BJ (cell line): Measurements from ENCODE around the gene LRP3. TPM values are rescaled to one million over a fixed set of nuclear protein-coding genes. Genes with fewer than 3 reads are reported as not detected.
"Not testable (repeated sequence)": the region's sequence is repeated elsewhere in the genome, so short reads cannot be mapped to it uniquely, and the experiment has no call there.

Source experiments
- CTCF ChIA-PET: fragments of 350-600 bp; formaldehyde crosslinking; extraction: SDS; loops from one replicate; lab custom pipeline; 2021; ENCODE audit warnings: antibody characterized with exemption, inconsistent platforms; lab: Yijun Ruan, JAX
- POLR2A ChIA-PET: fragments of 300-600 bp; sonication (Branson Sonifier 250); formaldehyde crosslinking; extraction: SDS; loops from one replicate; lab custom pipeline; 2021; ENCODE audit warnings: antibody characterized with exemption; lab: Charles Lee
- DNase-seq: peaks from one replicate; pipeline ENCODE4 v3.0.0-alpha.2; 2011; ENCODE audit warnings: low read depth
- H3K27me3 ChIP-seq: 2 replicates; pipeline ENCODE4 v1.6.0; 2011; ENCODE audit warnings: low read length; ENCODE audit not compliant: control insufficient read depth, insufficient read depth
- H3K36me3 ChIP-seq: 2 replicates; pipeline ENCODE4 v1.5.1; 2011; ENCODE audit warnings: low read length; ENCODE audit not compliant: control insufficient read depth, insufficient read depth
- H3K4me3 ChIP-seq: 2 replicates; pipeline ENCODE4 v1.5.1; 2011; ENCODE audit warnings: low read depth, mild to moderate bottlenecking, control low read depth, low read length
- CTCF ChIP-seq: IDR thresholded peaks from 2 replicates; pipeline ENCODE4 v1.5.1; 2011; ENCODE audit warnings: low read depth, mild to moderate bottlenecking, control low read depth, inconsistent platforms, low read length, moderate library complexity; ENCODE audit not compliant: insufficient read depth
- polyA minus RNA-seq: library from RNA; depleted of rRNA, polyadenylated mRNA; stranded (reverse); fragments of >200 nt; gene quantifications from 2 replicates; pipeline ENCODE4 v1.2.3, GENCODE V29; 2011; rRNA and poly(A)+ RNA removed
- polyA plus RNA-seq: library from polyadenylated mRNA; depleted of rRNA; stranded (reverse); fragments of >200 nt; gene quantifications from 2 replicates; pipeline ENCODE4 v1.2.3, GENCODE V29; 2011; rRNA removed

The LRP3 gene
- polyA plus RNA-seq: 11.5 and 16.1 TPM in 2 replicates
- 6.9 and 9.5 TPM in 2 replicates for polyA minus RNA-seq

GRCh38 chr19:33193865-33194362 lies at the start of gene LRP3:
LRP3 (plus strand) TSS chr19:33194330; CDS start chr19:33194786, 456 bp downstream.
- DNase-seq: no peak
- ChIA-PET POLR2A (no interaction called here), CTCF (interaction anchor here (1.1 to 5.2 kb wide), 4 partner anchors 9 to 49 kb away, joined by 3 to 17 read pairs (median 4); no protein-coding TSS in a partner anchor)
- peaks cover 5% of the 10 kb centered on the region for H3K27me3 ChIP-seq
- H3K4me3 ChIP-seq: peak within 1 kb of the TSS; percentile 53
- no peak for TF ChIP-seq CTCF
- peaks cover 5% of the 10 kb centered on the region; the same call in 1 of the 2 replicates for H3K36me3 ChIP-seq

- Histone ChIP-seq H3K36me3 (no peaks in the 10 kb centered on the region), H3K27me3 (no peaks in the 10 kb centered on the region), H3K4me3 (no peak overlapping the region)
- ChIA-PET CTCF (interaction anchor here (2.5 to 4.6 kb wide), 2 partner anchors 31 to 39 kb away, joined by 23 to 84 read pairs; no protein-coding TSS in a partner anchor), POLR2A (no interaction called here)
- DNase-seq: no peak
- TF ChIP-seq CTCF: no peak
These were observed 47.9 kb upstream of the LRP3 start for GRCh38 chr19:33146209-33146608.

GRCh38 chr19:33147538-33147937 lies 46.6 kb upstream of the LRP3 start:
- ChIA-PET POLR2A (no interaction called here), CTCF (interaction anchor here (0.6 to 4.6 kb wide), 3 partner anchors 8 to 155 kb away, joined by 3 to 84 read pairs (median 3); no protein-coding TSS in a partner anchor)
- H3K36me3 ChIP-seq: no peaks in the 10 kb centered on the region
- DNase-seq: no peak
- H3K27me3 ChIP-seq: no peaks in the 10 kb centered on the region
- H3K4me3 ChIP-seq: no peak overlapping the region
- no peak for TF ChIP-seq CTCF

- POLR2A ChIA-PET: no interaction called here
- no peak for TF ChIP-seq CTCF
- DNase-seq: no peak
- H3K4me3 ChIP-seq: no peak overlapping the region
- H3K27me3 ChIP-seq: no peaks in the 10 kb centered on the region; the same call in 1 of the 2 replicates
- CTCF ChIA-PET: interaction anchor here (0.6 to 4.3 kb wide), 4 partner anchors 8 to 33 kb away, joined by 3 to 13 read pairs (median 7); no protein-coding TSS in a partner anchor
- no peaks in the 10 kb centered on the region for H3K36me3 ChIP-seq
These were observed 43.1 kb upstream of the LRP3 start for GRCh38 chr19:33150852-33151518.

GRCh38 chr19:33152176-33152575 lies 42.0 kb upstream of the LRP3 start:
- Histone ChIP-seq H3K36me3 (no peaks in the 10 kb centered on the region), H3K27me3 (no peaks in the 10 kb centered on the region; the same call in 1 of the 2 replicates), H3K4me3 (no peak overlapping the region)
- CTCF ChIA-PET: interaction anchor here (3.1 to 4.3 kb wide), 2 partner anchors 25 to 31 kb away, joined by 11 to 13 read pairs; no protein-coding TSS in a partner anchor
- POLR2A ChIA-PET: no interaction called here
- TF ChIP-seq CTCF: no peak
- no peak for DNase-seq

- ChIA-PET POLR2A (interaction anchor here (0.7 kb wide), 1 partner anchor 18 kb away, joined by 13 read pairs; no protein-coding TSS in a partner anchor), CTCF (interaction anchor here (3.1 to 4.3 kb wide), 2 partner anchors 24 to 31 kb away, joined by 11 to 13 read pairs; no protein-coding TSS in a partner anchor)
- not testable (repeated sequence) for DNase-seq, H3K4me3 ChIP-seq, H3K27me3 ChIP-seq, H3K36me3 ChIP-seq
These were observed 41.5 kb upstream of the LRP3 start for GRCh38 chr19:33152625-33153024.

GRCh38 chr19:33154313-33154712 lies 39.8 kb upstream of the LRP3 start:
- POLR2A ChIA-PET, H3K27me3 ChIP-seq, H3K36me3 ChIP-seq, H3K4me3 ChIP-seq, DNase-seq: not testable (repeated sequence)
- CTCF ChIA-PET: interaction anchor here (0.5 to 4.6 kb wide), 4 partner anchors 10 to 101 kb away, joined by 3 to 22 read pairs (median 4); no protein-coding TSS in a partner anchor
